ENCODE data around the gene STAP1. TPM values are rescaled to one million over a fixed set of nuclear protein-coding genes. Genes with fewer than 3 reads are reported as not detected.
A peak's percentile ranks its signal among the peaks of the same experiment; 100 is the strongest.

STAP1 gene
- total and polyA plus RNA-seq, 8 donors = 0.10 to 0.50 (median 0.24) TPM; not detected in 1

DNA sequence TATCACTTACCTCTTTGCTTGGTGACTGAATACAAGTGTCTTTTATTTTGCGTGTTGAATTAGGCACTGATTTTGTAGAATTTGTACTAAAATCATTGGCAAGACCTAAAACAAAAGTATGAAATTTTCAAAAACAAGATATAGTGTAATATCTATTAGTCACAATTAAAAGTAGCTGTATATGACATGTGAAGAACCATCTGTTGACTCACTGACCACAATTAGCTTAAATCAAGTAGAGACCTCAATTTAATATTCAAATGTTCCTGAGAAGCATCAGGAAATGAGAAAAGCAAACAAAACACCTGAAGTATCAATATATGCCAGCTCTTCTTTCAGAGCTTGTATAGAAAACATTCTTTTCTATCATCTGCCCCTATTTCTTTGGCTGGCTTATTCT lies 18.7 kb upstream of the STAP1 start:
- H3K4me3 ChIP-seq = no peak overlapping the region
- ATAC-seq (no peak), DNase-seq (no peak)
- H3K36me3 ChIP-seq = peaks cover 0 to 43% of the 10 kb centered on the region in 2 donors
- no peaks in the 10 kb centered on the region for H3K9me3 ChIP-seq
- TF ChIP-seq, protein P1, sequence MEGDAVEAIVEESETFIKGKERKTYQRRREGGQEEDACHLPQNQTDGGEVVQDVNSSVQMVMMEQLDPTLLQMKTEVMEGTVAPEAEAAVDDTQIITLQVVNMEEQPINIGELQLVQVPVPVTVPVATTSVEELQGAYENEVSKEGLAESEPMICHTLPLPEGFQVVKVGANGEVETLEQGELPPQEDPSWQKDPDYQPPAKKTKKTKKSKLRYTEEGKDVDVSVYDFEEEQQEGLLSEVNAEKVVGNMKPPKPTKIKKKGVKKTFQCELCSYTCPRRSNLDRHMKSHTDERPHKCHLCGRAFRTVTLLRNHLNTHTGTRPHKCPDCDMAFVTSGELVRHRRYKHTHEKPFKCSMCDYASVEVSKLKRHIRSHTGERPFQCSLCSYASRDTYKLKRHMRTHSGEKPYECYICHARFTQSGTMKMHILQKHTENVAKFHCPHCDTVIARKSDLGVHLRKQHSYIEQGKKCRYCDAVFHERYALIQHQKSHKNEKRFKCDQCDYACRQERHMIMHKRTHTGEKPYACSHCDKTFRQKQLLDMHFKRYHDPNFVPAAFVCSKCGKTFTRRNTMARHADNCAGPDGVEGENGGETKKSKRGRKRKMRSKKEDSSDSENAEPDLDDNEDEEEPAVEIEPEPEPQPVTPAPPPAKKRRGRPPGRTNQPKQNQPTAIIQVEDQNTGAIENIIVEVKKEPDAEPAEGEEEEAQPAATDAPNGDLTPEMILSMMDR (IDR thresholded peaks at IDR 0.05) = no peak
- H3K27me3 ChIP-seq = no peaks in the 10 kb centered on the region
- H3K27ac ChIP-seq = no peak overlapping the region
- intact Hi-C loops (cut with DNase I) = no loop called here
- H3K4me1 ChIP-seq = peaks cover 7 to 21% of the 10 kb centered on the region in 2 donors

DNA sequence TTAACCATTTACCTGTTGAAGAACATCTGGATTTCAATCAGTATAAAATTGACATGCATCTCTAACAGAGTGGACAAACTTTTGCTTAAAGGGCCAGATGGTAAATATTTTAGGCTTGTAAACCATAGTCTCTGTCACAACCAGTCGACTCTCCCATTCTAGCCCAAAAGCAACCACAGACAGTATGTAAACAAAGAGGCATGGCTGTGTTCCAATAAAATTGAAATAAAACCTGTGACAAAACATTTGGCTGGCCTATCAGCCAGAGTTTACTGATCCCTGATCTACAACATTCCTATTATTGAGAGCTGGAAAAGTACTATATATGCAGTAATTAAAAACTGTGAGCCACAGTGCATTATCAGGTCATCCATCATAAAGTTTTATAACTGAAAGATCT lies 16.5 kb upstream of the STAP1 start:
- H3K4me3 ChIP-seq = no peak overlapping the region
- H3K27ac ChIP-seq = no peak overlapping the region
- intact Hi-C loops (cut with DNase I) = no loop called here
- no peaks in the 10 kb centered on the region for H3K27me3 ChIP-seq
- peaks cover 7 to 21% of the 10 kb centered on the region in 2 donors for H3K4me1 ChIP-seq
- H3K36me3 ChIP-seq = peaks cover 0 to 33% of the 10 kb centered on the region in 2 donors
- H3K9me3 ChIP-seq = no peaks in the 10 kb centered on the region
- DNase-seq (no peak), ATAC-seq (no peak)
- TF ChIP-seq, protein P1 (IDR thresholded peaks at IDR 0.05) = no peak

DNA sequence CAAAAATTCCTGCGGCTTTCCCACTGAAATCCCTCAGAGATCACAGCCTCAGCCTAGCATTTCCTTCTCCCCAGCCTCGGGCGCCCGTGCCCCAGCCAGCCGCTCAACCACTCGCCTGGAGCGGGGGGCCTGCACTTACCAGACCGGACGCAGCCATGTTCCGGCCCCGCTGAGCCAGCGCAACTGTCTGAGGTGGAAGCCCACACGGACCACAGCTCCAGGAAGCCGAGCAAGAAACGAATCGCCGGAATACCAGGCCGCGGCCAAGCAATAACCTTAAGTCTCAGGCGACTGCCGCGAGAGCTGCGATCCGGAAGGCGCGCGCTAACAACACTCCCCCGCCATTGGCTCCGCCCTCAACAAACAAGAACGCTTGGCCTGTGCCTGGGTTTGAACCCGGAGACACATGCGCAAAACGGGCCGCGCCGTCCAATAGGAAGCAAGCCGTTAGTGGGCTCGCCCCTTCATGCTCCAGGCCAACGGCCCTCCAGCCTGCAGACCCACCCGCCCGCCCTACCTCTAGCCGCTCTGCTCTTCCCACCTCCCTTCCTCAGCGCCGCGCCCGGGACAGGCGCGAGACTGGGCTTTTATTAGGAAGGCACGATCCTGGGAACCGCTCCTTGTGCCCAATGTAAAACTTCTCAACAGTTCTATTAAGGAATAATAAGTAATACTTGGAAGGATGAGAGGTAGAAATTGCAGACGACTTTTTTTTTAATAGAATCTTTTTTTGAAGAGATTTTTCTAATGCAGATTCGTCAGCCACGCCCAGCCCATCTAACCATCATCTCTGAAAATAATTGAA lies 13.1 kb upstream of the STAP1 start, which contains the start of gene CENPC:
Gene CENPC, minus strand, starts transcription at position 305 of the 805 bp plus-strand sequence. Its CDS starts 148 bp downstream, at position 157.
- H3K27ac ChIP-seq = peak within 1 kb of the TSS; percentile 92 to 95
- peaks cover 0 to 4% of the 10 kb centered on the region in 2 donors for H3K36me3 ChIP-seq
- H3K9me3 ChIP-seq = no peaks in the 10 kb centered on the region
- TF ChIP-seq, protein P1 (IDR thresholded peaks at IDR 0.05) = no peak
- no peaks in the 10 kb centered on the region for H3K27me3 ChIP-seq
- DNase-seq (peak; percentile 92 to 97 (median 97)), ATAC-seq (peak; percentile 99)
- peaks cover 7 to 21% of the 10 kb centered on the region in 2 donors for H3K4me1 ChIP-seq
- peak within 1 kb of the TSS; percentile 66 to 74 for H3K4me3 ChIP-seq
- intact Hi-C loops (cut with DNase I) = no loop called here

DNA sequence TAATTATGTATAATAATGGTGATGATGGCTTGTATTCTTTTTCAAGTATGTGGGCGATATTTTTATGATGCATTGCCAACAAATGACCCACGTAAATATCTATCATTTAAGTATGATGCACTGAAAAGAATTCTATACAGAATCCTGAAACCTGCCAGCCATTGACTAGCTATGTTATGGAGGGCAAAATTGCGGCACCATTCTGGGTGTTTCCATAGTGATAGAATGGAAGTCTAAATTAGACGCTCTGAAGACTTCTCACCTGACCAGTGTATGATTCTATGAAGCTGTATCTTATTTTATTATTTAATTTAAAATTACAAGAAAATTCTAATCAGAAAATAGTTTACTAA lies 12.5 kb upstream of the STAP1 start:
- Histone ChIP-seq H3K27ac (peak overlapping the region; percentile 92 to 95), H3K36me3 (no peaks in the 10 kb centered on the region), H3K9me3 (no peaks in the 10 kb centered on the region), H3K4me1 (peaks cover 7 to 21% of the 10 kb centered on the region in 2 donors), H3K4me3 (peak overlapping the region; percentile 66 to 74), H3K27me3 (no peaks in the 10 kb centered on the region)
- ATAC-seq = no peak
- intact Hi-C loops (cut with DNase I) = no loop called here
- TF ChIP-seq, protein P1 (IDR thresholded peaks at IDR 0.05) = no peak
- no peak for DNase-seq

DNA sequence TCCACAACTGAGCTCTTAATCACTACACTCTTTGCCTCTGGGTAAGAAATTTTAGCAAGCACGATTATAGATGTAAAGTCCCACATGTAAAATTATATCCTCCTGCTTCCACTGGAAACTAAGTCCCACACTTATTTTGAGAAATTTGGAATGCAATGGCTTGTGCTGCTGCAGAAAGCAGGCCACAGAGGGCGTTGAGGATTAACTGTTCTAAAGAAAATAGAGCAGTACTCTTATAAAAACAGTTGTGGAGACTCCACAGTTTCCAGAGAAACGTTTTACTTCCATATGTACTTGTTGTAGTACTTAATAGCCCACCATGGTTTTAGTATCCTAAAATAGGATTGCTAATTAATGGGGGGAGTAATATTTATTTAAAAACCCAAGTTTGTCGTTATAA lies 11.6 kb upstream of the STAP1 start:
- no peaks in the 10 kb centered on the region for H3K27me3 ChIP-seq
- intact Hi-C loops (cut with DNase I) = no loop called here
- H3K27ac ChIP-seq = no peak overlapping the region
- H3K4me1 ChIP-seq = peaks cover 7 to 21% of the 10 kb centered on the region in 2 donors
- DNase-seq (no peak), ATAC-seq (no peak)
- TF ChIP-seq, protein P1 (IDR thresholded peaks at IDR 0.05) = no peak
- H3K36me3 ChIP-seq = no peaks in the 10 kb centered on the region
- H3K4me3 ChIP-seq = no peak overlapping the region
- H3K9me3 ChIP-seq = no peaks in the 10 kb centered on the region
